Central memory CD8-positive, alpha-beta T cell (primary cell): ENCODE data around the gene DBH.

Experiments used
- ATAC-seq: fragments of 150-1000 bp; cut with Tn5 transposase; replicated peaks from 2 replicates; pipeline ENCODE4 v1.10.0; 2022; ENCODE audit warnings: mild to moderate bottlenecking, moderate FRiP score, moderate number of reproducible peaks; ENCODE audit not compliant: poor library complexity, severe bottlenecking; ENCODE audit errors: extremely low read depth
- DNase-seq, 2 donors: peaks; one replicate each; pipeline ENCODE4 v3.0.0; 2021; ENCODE audit warnings: low spot score in 2 of 2
- H3K27ac Mint-ChIP-seq: one replicate; pipeline ENCODE4 v1.8.0; 2022; ENCODE audit warnings: low read depth, mild to moderate bottlenecking, moderate library complexity, mixed read lengths
- H3K27me3 Mint-ChIP-seq: one replicate; pipeline ENCODE4 v1.8.0; 2022; ENCODE audit warnings: mixed read lengths
- H3K36me3 Mint-ChIP-seq: one replicate; pipeline ENCODE4 v1.8.0; 2022; ENCODE audit warnings: mild to moderate bottlenecking, moderate library complexity, mixed read lengths; ENCODE audit not compliant: insufficient read depth
- H3K4me1 Mint-ChIP-seq: one replicate; pipeline ENCODE4 v1.8.0; 2022; ENCODE audit warnings: mixed read lengths
- H3K4me3 Mint-ChIP-seq: one replicate; pipeline ENCODE4 v1.8.0; 2022; ENCODE audit warnings: mild to moderate bottlenecking, moderate library complexity, mixed read lengths
- H3K9me3 Mint-ChIP-seq: one replicate; pipeline ENCODE4 v1.8.0; 2022; ENCODE audit warnings: mixed read lengths

The DBH gene

DNA sequence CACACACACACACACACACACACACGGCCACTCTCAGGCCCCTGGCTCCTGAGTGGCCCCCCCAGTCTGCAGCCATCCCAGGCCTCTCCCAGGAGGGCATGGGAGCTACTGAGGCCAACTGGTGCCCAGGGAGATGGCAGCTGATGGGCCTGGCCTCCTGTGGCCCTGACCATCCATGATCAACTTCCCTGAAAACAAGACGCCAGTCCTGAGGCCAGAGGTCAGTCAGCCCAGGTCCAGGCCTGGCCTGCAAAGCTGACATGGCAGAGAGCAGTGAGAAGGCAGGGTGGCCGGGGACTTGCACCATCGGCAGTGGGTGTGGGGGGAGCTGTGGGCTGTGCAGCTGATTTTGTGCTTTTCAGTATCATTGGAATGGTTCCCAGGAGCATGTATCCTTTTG is 55.0 kb downstream of the DBH start:
- Mint-ChIP-seq H3K27ac (no peak overlapping the region), H3K27me3 (no peaks in the 10 kb centered on the region), H3K4me3 (no peak overlapping the region), H3K9me3 (no peaks in the 10 kb centered on the region), H3K36me3 (peaks cover 4% of the 10 kb centered on the region), H3K4me1 (peaks cover 6% of the 10 kb centered on the region)
- DNase-seq, result no peak
- ATAC-seq, result no peak

DNA sequence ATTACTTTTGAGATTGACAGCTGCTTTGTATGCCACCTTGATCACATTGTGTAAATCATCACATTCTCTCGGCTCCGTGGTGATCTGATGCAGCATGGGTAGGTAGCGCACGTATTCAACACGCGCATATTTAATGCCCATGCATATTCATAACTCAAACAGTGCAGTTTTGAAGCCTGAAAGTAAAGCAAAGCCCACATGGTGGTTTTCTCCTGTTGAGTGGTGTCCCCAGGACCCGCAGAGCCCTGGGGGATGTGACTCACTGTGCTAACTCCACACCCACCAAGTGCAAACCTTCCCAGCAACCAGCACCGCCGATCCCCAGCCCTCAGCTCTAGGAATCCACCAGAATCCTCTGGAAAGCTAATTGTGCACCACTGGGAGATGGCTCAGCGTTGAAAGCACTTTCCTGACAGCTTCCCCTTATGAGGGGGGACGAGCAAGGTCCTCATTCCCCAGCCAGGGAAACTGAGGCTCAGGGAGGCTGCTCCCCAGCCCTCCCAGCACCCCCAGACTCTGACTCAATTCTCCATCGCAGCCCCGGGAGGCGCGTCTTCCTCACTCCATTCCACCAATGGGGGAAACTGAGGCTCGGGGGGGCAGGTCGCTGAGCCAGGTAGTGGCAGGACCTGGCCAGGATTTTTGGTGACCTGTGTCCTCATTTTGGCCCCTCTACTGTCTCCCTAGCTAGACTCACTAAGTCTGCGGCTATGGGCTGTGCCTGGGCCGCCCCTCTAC is 55.6 kb downstream of the DBH start:
- ATAC-seq, result no peak
- H3K27me3 Mint-ChIP-seq, result no peaks in the 10 kb centered on the region
- DNase-seq, result no peak
- H3K36me3 Mint-ChIP-seq, result peaks cover 4% of the 10 kb centered on the region
- no peaks in the 10 kb centered on the region for H3K9me3 Mint-ChIP-seq
- H3K4me3 Mint-ChIP-seq, result no peak overlapping the region
- no peak overlapping the region for H3K27ac Mint-ChIP-seq
- peaks cover 6% of the 10 kb centered on the region for H3K4me1 Mint-ChIP-seq

DNA sequence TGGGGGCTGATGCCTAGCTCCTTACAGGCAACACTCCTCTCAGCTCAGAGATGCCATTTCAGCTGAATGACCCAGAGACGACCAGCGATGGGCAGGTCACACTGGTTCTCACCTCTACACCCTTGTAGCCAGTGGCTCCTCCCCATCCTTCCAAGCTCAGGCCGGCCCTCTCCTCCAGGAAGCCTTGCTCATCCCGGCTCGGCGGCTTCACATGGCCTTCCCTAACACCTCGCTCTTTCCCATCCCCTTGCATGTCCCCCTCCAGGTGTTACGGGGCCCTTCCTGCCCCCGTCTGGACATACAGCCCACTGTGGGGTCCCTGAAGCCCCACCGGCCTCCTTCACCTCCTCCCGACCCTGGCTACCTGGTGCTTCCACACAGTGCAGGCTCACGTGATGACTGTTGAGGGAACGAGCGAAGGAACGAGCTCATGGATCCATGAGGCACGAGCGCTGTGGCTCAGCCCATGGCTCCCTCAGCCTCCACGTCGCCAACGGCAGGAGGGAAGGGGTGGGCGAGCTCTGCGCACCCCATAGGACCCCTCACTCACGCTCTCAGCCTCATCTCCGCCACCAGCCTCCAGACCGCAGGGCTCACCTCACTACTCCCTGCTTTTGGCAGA is 56.3 kb downstream of the DBH start:
- ATAC-seq, result no peak

DNA sequence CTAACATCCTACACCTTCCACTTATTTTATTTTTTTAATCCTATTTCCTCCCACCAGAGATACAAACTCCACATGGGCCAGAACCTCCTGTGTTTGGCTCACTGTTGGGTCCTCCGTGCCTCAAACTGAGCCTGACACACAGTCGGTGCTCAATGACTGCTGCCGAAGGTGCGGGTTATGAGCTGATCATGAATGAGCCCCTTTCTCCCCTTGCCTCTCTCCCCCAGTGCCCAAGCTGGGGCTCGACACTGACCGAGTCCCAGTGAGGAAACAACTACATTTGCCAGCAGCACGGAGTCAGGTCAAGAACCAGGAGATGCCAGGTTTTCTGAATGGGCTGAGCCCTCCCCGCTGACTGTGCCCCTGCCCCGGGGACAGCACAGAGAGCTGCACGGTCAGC is 57.0 kb downstream of the DBH start:
- H3K4me1 Mint-ChIP-seq, result peaks cover 6% of the 10 kb centered on the region
- no peaks in the 10 kb centered on the region for H3K9me3 Mint-ChIP-seq
- peak overlapping the region; percentile 89 for H3K27ac Mint-ChIP-seq
- ATAC-seq (no peak), DNase-seq (no peak)
- H3K4me3 Mint-ChIP-seq, result no peak overlapping the region
- H3K27me3 Mint-ChIP-seq, result no peaks in the 10 kb centered on the region
- peaks cover 6% of the 10 kb centered on the region for H3K36me3 Mint-ChIP-seq

More for the DNA sequence above, 56.3 kb downstream of the DBH start:
- Mint-ChIP-seq H3K27me3 (no peaks in the 10 kb centered on the region), H3K27ac (peak overlapping the region; percentile 89), H3K36me3 (peaks cover 4% of the 10 kb centered on the region), H3K9me3 (no peaks in the 10 kb centered on the region), H3K4me3 (no peak overlapping the region), H3K4me1 (peaks cover 6% of the 10 kb centered on the region)
- DNase-seq, result no peak

DNA sequence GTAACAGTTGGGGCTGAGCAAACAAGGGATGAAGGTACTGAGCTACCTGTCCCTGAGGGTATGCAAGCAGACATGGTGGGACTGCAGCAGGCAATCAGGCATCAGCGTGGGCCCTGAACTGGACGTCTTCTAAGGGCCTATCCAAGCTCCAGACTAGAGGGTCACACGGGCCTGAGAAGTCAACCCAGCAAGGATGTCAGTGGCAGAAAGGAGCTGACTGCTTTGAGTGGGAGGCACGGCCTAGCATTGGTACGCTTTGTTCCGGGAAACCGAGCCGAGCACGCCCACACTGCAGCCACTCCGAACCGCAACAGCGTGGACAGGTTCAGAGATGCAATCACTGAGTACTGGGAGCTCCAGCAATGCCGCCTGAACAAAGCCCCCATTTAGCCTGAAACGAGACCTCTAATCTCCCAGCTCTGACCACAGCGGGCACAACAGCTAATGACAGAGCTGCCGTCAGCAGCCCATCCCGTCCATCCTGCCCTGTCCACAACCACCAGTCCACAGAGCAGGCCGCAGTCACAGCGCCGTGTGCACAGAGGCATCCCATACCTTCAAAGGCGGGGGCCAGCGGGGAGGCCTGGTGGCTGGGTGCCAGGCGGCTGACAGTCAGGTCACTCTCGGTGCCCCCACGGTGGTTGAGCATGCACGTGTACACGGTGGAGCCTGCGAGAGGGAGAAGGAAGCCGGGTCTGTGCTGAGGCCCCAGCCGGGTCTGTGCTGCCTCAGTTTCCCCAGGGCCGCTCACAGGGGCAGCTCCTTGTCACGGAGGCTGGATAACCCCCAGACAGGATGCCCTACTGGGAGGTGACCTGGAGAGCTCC is 57.8 kb downstream of the DBH start:
- no peak overlapping the region for H3K27ac Mint-ChIP-seq
- no peak overlapping the region for H3K4me3 Mint-ChIP-seq
- peaks cover 6% of the 10 kb centered on the region for H3K36me3 Mint-ChIP-seq
- no peak for ATAC-seq
- peaks cover 11% of the 10 kb centered on the region for H3K4me1 Mint-ChIP-seq
- no peak for DNase-seq
- no peaks in the 10 kb centered on the region for H3K27me3 Mint-ChIP-seq
- no peaks in the 10 kb centered on the region for H3K9me3 Mint-ChIP-seq

DNA sequence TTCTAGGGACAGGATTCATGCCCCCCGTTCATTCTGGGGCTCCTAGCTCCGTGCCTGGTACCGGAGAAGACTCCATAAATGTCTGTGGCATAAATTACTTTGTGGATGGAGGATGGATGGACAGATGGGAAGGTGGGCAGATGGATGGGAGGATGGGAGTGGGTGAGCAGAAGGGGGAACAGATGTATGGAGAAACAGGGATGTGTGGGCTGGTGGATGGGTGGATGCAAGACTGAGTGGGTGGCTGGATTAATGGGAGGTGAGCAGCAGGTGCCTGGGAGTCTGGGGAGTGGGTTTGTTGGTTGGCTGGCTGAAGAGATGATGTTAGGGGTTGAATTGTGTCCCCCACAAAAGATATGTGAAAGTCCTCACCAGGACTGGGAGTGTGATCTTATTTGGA is 58.5 kb downstream of the DBH start:
- Mint-ChIP-seq H3K36me3 (peaks cover 6% of the 10 kb centered on the region), H3K9me3 (no peaks in the 10 kb centered on the region), H3K27me3 (no peaks in the 10 kb centered on the region), H3K4me1 (peaks cover 12% of the 10 kb centered on the region), H3K27ac (no peak overlapping the region), H3K4me3 (no peak overlapping the region)
- ATAC-seq (no peak), DNase-seq (no peak)

DNA sequence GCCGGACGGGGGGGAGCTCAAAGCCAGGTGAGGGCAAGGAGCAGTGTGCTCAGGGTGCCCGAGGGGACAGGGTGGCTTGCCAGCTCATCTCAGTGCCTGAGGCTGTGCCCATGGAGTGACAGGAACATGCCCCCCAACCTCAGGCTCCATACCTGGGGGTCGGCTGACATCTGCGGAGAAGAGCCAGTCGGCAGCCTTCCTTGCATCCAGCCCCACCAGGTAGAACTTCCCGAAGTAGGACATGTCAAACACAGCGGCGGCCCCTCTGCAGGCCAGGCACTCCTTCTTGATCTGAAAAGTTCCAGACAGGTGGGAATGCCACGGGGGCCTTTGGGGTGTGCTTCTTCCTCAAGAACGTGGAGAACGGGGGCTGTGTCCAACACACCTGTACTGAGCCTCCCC is 59.9 kb downstream of the DBH start:
- no peak overlapping the region for H3K4me3 Mint-ChIP-seq
- no peak for DNase-seq
- ATAC-seq, result no peak
- H3K4me1 Mint-ChIP-seq, result peaks cover 21% of the 10 kb centered on the region
- H3K36me3 Mint-ChIP-seq, result peaks cover 6% of the 10 kb centered on the region
- H3K27me3 Mint-ChIP-seq, result no peaks in the 10 kb centered on the region
- no peaks in the 10 kb centered on the region for H3K9me3 Mint-ChIP-seq
- peak overlapping the region; percentile 35 for H3K27ac Mint-ChIP-seq

DNA sequence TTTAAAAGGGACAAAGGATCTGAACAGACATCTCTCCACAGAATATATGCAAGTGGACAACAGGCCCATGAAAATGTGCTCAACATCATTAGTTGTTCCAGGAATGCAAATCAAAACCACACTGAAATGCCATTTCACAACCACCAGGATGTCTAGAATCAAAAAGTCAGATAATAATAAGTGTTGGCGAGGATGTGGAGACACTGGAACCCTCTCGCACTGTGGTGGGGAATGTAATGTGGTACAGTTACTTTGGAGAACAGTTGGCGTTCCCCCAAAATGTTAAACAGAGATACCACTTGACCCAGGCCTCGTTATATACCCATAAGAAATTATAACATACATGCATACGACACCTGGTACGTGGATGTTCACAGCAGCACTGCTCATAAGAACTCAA is 63.4 kb downstream of the DBH start:
- H3K4me3 Mint-ChIP-seq, result no peak overlapping the region
- peaks cover 10% of the 10 kb centered on the region for H3K36me3 Mint-ChIP-seq
- ATAC-seq (no peak), DNase-seq (no peak)
- no peaks in the 10 kb centered on the region for H3K27me3 Mint-ChIP-seq
- no peaks in the 10 kb centered on the region for H3K9me3 Mint-ChIP-seq
- H3K4me1 Mint-ChIP-seq, result peaks cover 30% of the 10 kb centered on the region
- H3K27ac Mint-ChIP-seq, result no peak overlapping the region

DNA sequence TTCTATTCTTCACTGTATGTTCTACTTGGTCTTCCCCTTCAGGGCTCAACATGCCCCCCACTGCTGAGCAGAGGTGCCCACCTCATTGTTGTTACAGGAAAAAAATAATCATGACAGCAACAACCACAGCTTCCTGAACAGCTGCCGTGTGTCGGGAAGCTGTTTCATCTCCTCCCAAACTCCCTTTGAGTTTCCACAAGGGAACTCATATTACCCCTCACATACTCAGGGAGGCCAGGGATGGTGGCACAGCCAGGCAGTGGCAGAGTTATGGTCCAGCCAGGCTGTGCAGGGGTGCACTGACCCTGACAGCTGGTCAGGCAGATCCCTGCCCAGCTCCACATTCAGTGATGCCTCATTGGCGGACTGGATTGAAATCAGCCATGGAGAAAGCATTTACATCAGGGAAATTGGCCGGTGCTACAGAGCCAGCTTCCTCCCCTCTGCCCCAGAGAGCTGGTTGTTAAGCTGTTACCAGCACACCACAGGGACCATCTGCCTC is 64.7 kb downstream of the DBH start:
- Mint-ChIP-seq H3K36me3 (peaks cover 6% of the 10 kb centered on the region), H3K27me3 (no peaks in the 10 kb centered on the region), H3K27ac (peak overlapping the region; percentile 87), H3K4me1 (peaks cover 30% of the 10 kb centered on the region), H3K4me3 (peak overlapping the region; percentile 78), H3K9me3 (no peaks in the 10 kb centered on the region)
- ATAC-seq (no peak), DNase-seq (no peak)

DNA sequence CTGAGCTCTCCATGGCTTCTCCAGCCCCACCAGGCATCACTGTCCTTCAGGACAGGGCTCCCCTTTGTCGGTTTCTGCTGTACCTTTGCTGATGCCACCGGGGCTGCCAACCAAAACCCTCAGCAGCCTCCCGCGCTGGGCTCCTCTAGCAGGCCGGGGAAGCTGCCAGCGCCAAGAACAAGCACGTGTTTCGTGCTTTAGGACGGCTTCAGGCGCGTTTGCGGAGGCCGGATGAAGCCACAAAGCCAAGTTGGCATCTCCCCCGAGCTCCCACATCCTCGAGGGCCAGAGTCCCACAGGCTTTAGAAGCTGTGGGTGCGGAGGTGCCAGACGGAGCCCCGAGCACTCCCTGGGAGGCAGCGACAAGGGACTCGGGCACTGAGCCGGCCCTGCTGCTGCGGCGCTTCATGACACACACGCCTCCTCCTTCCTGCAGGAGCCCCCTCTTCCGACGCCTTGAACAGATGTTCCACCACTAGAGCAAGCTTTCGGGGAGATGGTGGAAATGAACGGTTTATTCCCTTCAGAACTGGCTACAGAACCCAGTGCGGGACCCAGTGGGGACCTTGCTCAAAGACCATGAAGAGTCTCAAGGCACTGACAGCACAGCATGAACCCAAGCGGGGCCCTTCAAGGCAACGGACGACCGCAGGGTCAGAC is 65.3 kb downstream of the DBH start:
- DNase-seq, result peak in 1 of 2 donors; percentile 71
- Mint-ChIP-seq H3K9me3 (no peaks in the 10 kb centered on the region), H3K27ac (peak overlapping the region; percentile 87), H3K36me3 (peaks cover 7% of the 10 kb centered on the region), H3K4me3 (peak overlapping the region; percentile 78), H3K27me3 (no peaks in the 10 kb centered on the region), H3K4me1 (peaks cover 30% of the 10 kb centered on the region)
- ATAC-seq, result peak; percentile 83

DNA sequence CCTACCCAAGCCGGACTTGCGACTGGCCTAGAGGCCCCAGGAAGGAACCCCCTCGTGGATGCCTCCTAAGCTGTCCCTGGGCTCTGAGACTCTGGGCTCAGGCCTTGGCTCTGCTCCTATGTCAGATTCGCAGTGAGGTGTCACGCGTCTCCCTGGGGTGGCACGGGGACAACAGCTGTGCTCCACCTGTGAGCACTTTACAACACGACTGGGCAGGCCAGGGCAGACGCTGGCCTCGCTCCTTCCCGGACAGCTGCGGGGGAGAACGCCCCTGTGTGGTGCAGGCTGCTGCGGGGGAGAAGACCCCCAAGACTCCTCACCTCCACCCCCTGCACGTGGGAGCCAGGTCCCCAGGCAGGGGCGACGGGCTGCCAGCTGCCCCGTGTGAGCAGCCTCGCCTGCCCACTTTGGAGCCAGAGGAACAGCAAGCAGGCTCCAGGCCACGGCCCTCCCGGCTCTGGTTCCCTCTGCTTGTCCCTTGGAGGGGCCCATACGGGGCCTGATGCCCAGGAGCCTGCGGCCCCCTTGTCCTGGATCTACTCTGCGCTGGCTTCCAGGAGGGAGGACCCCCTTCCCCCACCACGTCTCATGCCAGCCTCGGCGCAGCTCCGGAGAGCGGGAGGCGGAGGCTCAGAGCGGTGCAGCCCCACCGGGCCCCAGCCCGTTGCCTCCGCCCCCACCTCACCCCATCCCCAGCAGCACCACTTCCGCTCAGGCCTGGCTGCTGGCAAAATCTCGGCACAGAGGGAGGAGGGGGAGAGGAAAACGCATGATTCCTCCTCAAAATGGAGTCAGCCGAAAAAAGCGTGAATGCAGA is 66.0 kb downstream of the DBH start:
- Mint-ChIP-seq H3K9me3 (no peaks in the 10 kb centered on the region), H3K27me3 (no peaks in the 10 kb centered on the region), H3K36me3 (peaks cover 7% of the 10 kb centered on the region), H3K4me3 (peak overlapping the region; percentile 78), H3K4me1 (peaks cover 30% of the 10 kb centered on the region), H3K27ac (peak overlapping the region; percentile 87)
- peak in 1 of 2 donors; percentile 45 for DNase-seq
- peak; percentile 64 for ATAC-seq
